Measurements from ENCODE around the gene DNAAF5. TPM values are rescaled to one million over a fixed set of nuclear protein-coding genes. Genes with fewer than 3 reads are reported as not detected.

Gene DNAAF5
- total and polyA plus RNA-seq, 4 donors = 4.1 to 16.8 (median 14.5) TPM

DNA sequence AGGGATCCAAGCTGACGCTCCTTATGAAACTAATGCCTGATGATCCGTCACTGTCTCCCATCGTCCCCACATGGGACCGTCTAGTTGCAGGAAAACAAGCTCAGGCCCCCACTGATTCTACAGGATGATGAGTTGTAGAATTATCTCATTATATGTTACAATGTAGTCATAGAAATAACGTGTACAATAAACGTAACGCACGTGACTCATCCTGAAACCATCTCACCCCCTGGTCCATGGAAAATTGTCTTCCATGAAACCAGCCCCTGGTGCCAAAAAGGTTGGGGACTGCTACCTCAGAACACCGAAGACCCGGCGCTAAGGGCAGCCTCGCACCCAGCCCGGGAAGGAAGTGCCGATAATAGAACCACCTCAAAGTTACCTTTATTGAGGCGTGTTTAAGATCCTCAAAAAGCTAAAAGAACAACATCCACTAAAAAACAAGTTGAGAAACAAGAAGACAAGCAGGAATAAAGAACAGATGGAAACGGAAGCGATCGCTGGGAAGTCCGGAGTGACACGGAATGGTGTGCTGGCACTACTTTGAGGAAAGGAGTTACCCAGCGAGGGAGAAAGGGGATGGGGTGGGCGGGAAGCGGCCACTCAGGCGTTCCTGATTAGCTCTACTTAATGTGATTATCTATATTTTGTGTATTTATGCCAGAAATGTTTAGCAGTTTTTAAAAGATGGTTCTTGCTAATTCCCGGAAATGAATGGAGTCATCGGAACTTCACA, 50.7 kb downstream of the DNAAF5 start:
- no peak for DNase-seq
- ATAC-seq (ENCODE audit: low FRiP score) = no peak
- Histone ChIP-seq H3K27ac (ENCODE audit: low read depth in 1 of 2, low read length in 2 of 2) (no peak overlapping the region), H3K27me3 (ENCODE audit: control insufficient read depth in 1 of 2, insufficient read depth in 2 of 2, low read length in 1 of 2) (no peaks in the 10 kb centered on the region), H3K36me3 (ENCODE audit: control insufficient read depth in 1 of 2, insufficient read depth in 2 of 2, low read length in 1 of 2) (no peaks in the 10 kb centered on the region), H3K4me3 (ENCODE audit: low read length in 2 of 2) (no peak overlapping the region), H3K9me3 (ENCODE audit: control insufficient read depth, low read length) (no peaks in the 10 kb centered on the region), H3K4me1 (ENCODE audit: control insufficient read depth in 1 of 2, insufficient read depth in 2 of 2, low read length in 2 of 2) (no peaks in the 10 kb centered on the region)
- intact Hi-C loops (cut with DNase I) = no loop called here
- 91 to 95% methylated on average over 26 of the region's 26 CpGs for WGBS, 2 donors

DNA sequence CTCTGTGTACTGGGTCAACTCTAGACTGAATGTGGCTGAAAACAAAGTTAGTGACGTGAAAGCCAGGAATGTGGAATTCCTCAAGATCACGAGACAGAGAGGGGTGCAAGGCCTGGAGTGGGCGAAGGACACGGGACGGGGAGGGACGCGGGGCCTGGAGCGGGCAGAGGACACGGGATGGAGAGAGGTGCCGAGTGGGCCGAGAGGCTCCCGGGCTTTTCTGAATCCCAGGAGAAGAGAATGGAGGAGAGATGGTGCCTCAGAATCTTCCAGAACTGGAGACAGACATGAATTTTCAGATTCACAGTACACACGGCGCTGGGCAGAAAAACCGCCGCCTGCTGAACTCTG, 51.2 kb downstream of the DNAAF5 start:
- no peak for ATAC-seq (ENCODE audit: low FRiP score)
- Histone ChIP-seq H3K4me1 (ENCODE audit: control insufficient read depth in 1 of 2, insufficient read depth in 2 of 2, low read length in 2 of 2) (no peaks in the 10 kb centered on the region), H3K36me3 (ENCODE audit: control insufficient read depth in 1 of 2, insufficient read depth in 2 of 2, low read length in 1 of 2) (no peaks in the 10 kb centered on the region), H3K9me3 (ENCODE audit: control insufficient read depth, low read length) (no peaks in the 10 kb centered on the region), H3K27me3 (ENCODE audit: control insufficient read depth in 1 of 2, insufficient read depth in 2 of 2, low read length in 1 of 2) (no peaks in the 10 kb centered on the region), H3K4me3 (ENCODE audit: low read length in 2 of 2) (no peak overlapping the region), H3K27ac (ENCODE audit: low read depth in 1 of 2, low read length in 2 of 2) (no peak overlapping the region)
- 90 to 94% methylated on average over 16 of the region's 16 CpGs for WGBS, 2 donors
- intact Hi-C loops (cut with DNase I) = no loop called here
- no peak for DNase-seq

DNA sequence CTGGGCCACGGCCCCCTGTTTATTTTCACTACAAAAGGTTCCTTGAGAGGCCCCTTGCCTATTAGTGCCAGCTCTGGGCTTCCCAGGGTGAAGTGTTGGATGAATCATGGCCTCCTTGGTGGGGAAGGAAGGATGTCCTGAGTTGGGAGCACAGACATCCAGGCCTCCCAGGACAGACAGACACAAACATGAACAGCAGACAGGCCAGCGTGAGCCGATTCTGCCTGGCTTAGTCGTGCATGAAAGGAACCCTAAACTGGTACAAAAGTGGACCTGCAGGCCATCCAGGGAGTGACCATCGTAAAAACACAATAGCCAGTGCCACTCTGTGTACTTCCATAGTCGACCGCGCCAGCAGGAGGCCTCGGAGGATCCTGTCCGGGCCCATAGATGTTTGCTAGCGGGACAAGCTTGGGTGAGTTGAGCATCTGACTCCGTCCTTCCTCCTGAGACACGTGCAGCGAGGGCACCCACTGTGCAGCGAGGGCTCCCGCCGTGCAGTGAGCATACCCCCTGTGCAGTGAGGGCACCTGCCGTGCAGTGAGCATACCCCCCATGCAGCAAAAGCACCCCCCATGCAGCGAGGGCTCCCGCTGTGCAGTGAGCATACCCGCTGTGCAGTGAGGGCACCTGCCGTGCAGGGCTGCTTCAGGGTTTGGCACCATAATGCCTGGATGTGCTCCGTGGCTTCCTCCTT, 51.9 kb downstream of the DNAAF5 start:
- Histone ChIP-seq H3K4me3 (ENCODE audit: low read length in 2 of 2) (no peak overlapping the region), H3K9me3 (ENCODE audit: control insufficient read depth, low read length) (no peaks in the 10 kb centered on the region), H3K4me1 (ENCODE audit: control insufficient read depth in 1 of 2, insufficient read depth in 2 of 2, low read length in 2 of 2) (no peaks in the 10 kb centered on the region), H3K27me3 (ENCODE audit: control insufficient read depth in 1 of 2, insufficient read depth in 2 of 2, low read length in 1 of 2) (no peaks in the 10 kb centered on the region), H3K27ac (ENCODE audit: low read depth in 1 of 2, low read length in 2 of 2) (no peak overlapping the region), H3K36me3 (ENCODE audit: control insufficient read depth in 1 of 2, insufficient read depth in 2 of 2, low read length in 1 of 2) (no peaks in the 10 kb centered on the region)
- intact Hi-C loops (cut with DNase I) = no loop called here
- 85 to 86% methylated on average over 23 of the region's 23 CpGs for WGBS, 2 donors
- ATAC-seq (ENCODE audit: low FRiP score) = no peak
- DNase-seq = no peak

DNA sequence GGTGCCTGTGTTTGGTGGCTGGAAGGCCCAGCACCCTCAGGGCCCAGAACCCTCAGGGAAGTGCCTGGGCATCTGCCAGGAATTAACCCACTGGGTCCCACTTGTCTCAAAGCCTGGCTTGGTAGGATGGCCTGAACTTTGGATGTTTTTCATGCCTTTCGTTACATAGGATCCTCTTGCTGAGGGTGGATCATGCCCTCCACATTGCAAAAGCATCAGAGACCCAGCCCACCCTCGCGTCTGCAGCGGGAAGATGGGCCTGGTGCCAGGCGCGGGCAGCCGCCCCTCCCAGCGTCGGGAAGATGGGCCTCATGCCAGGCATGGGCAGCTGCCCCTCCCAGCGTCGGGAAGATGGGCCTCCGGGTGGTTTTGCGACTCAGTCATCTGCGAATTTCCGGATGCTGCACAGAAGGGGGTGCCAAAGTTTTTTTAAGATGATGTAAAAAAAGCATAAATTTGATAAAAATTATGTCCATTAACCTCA, 52.5 kb downstream of the DNAAF5 start:
- no peak for ATAC-seq (ENCODE audit: low FRiP score)
- WGBS, 2 donors = 12 to 14% methylated on average over 15 of the region's 15 CpGs
- H3K36me3 ChIP-seq (ENCODE audit: control insufficient read depth in 1 of 2, insufficient read depth in 2 of 2, low read length in 1 of 2) = no peaks in the 10 kb centered on the region
- intact Hi-C loops (cut with DNase I) = no loop called here
- no peak overlapping the region for H3K27ac ChIP-seq (ENCODE audit: low read depth in 1 of 2, low read length in 2 of 2)
- H3K4me3 ChIP-seq (ENCODE audit: low read length in 2 of 2) = no peak overlapping the region
- no peaks in the 10 kb centered on the region for H3K4me1 ChIP-seq (ENCODE audit: control insufficient read depth in 1 of 2, insufficient read depth in 2 of 2, low read length in 2 of 2)
- no peaks in the 10 kb centered on the region for H3K9me3 ChIP-seq (ENCODE audit: control insufficient read depth, low read length)
- no peaks in the 10 kb centered on the region for H3K27me3 ChIP-seq (ENCODE audit: control insufficient read depth in 1 of 2, insufficient read depth in 2 of 2, low read length in 1 of 2)
- DNase-seq = no peak

DNA sequence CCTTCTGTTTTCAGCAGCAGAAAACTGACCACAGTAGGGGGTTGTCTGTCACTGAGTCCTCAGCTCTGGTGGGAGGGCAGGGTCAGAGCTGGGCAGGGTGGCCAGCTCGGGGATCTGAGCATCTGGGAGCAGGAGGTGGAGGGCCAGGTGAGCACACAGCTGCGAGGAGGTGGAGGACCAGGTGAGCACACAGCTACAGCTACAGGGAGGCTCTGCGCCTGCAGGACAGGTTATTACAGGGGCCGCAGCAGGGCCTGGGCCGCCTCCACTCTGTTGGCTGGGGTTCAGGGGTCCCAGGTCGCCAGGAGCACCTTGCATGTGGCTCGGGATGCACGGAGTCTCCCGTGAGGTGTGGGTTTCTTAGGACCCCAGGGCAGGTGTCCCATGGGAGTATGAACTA, 53.0 kb downstream of the DNAAF5 start:
- Histone ChIP-seq H3K27ac (ENCODE audit: low read depth in 1 of 2, low read length in 2 of 2) (no peak overlapping the region), H3K4me1 (ENCODE audit: control insufficient read depth in 1 of 2, insufficient read depth in 2 of 2, low read length in 2 of 2) (no peaks in the 10 kb centered on the region), H3K27me3 (ENCODE audit: control insufficient read depth in 1 of 2, insufficient read depth in 2 of 2, low read length in 1 of 2) (no peaks in the 10 kb centered on the region), H3K9me3 (ENCODE audit: control insufficient read depth, low read length) (no peaks in the 10 kb centered on the region), H3K4me3 (ENCODE audit: low read length in 2 of 2) (no peak overlapping the region), H3K36me3 (ENCODE audit: control insufficient read depth in 1 of 2, insufficient read depth in 2 of 2, low read length in 1 of 2) (no peaks in the 10 kb centered on the region)
- intact Hi-C loops (cut with DNase I) = no loop called here
- 85 to 86% methylated on average over 9 of the region's 9 CpGs for WGBS, 2 donors
- no peak for DNase-seq
- no peak for ATAC-seq (ENCODE audit: low FRiP score)

DNA sequence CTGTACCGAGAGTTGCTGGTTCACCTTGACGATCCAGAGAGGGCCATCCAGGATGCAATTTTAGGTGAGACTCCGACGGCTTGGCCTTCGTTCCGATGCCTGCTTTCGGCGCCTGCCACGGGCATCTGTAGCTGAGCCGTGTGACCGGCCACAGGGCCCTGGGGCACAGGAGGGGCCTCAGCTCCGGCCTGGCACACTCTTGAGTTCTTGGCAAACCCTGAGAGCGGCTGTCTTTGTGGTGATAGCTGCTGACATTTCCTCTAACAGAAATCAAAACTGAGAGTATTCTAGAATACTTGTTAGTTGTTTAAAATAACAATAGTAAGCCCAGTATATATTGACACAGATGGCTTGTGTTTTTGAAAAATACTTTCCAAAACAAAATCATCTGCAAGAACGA, 53.6 kb downstream of the DNAAF5 start:
- intact Hi-C loops (cut with DNase I) = no loop called here
- no peaks in the 10 kb centered on the region for H3K27me3 ChIP-seq (ENCODE audit: control insufficient read depth in 1 of 2, insufficient read depth in 2 of 2, low read length in 1 of 2)
- no peaks in the 10 kb centered on the region for H3K9me3 ChIP-seq (ENCODE audit: control insufficient read depth, low read length)
- no peak for ATAC-seq (ENCODE audit: low FRiP score)
- 49 to 52% methylated on average over 14 of the region's 14 CpGs for WGBS, 2 donors
- H3K36me3 ChIP-seq (ENCODE audit: control insufficient read depth in 1 of 2, insufficient read depth in 2 of 2, low read length in 1 of 2) = no peaks in the 10 kb centered on the region
- no peak overlapping the region for H3K4me3 ChIP-seq (ENCODE audit: low read length in 2 of 2)
- H3K27ac ChIP-seq (ENCODE audit: low read depth in 1 of 2, low read length in 2 of 2) = no peak overlapping the region
- H3K4me1 ChIP-seq (ENCODE audit: control insufficient read depth in 1 of 2, insufficient read depth in 2 of 2, low read length in 2 of 2) = no peaks in the 10 kb centered on the region
- no peak for DNase-seq

DNA sequence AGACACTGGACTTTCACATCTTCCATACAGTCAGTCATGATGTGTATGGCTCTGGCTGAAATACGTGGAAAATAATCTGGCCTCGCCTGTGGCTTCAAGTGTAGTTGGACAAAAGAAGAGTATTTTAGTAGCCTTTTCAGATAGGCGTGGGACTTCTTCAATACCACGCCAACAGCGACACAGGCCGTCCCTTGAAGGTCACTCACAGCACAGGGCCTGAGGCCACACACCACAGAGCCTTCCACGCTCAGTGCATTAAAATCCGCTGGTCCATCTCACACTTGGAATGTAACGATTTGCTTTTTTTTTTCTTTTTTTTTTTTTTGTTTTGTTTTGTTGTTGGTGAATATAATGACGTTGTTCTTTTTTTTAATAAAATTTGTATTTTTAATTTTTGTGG, 54.0 kb downstream of the DNAAF5 start:
- ATAC-seq (ENCODE audit: low FRiP score) = no peak
- Histone ChIP-seq H3K36me3 (ENCODE audit: control insufficient read depth in 1 of 2, insufficient read depth in 2 of 2, low read length in 1 of 2) (no peaks in the 10 kb centered on the region), H3K27ac (ENCODE audit: low read depth in 1 of 2, low read length in 2 of 2) (no peak overlapping the region), H3K4me3 (ENCODE audit: low read length in 2 of 2) (no peak overlapping the region), H3K27me3 (ENCODE audit: control insufficient read depth in 1 of 2, insufficient read depth in 2 of 2, low read length in 1 of 2) (no peaks in the 10 kb centered on the region), H3K4me1 (ENCODE audit: control insufficient read depth in 1 of 2, insufficient read depth in 2 of 2, low read length in 2 of 2) (no peaks in the 10 kb centered on the region), H3K9me3 (ENCODE audit: control insufficient read depth, low read length) (no peaks in the 10 kb centered on the region)
- intact Hi-C loops (cut with DNase I) = no loop called here
- WGBS, 2 donors = 90% methylated on average over 10 of the region's 10 CpGs
- DNase-seq = no peak

DNA sequence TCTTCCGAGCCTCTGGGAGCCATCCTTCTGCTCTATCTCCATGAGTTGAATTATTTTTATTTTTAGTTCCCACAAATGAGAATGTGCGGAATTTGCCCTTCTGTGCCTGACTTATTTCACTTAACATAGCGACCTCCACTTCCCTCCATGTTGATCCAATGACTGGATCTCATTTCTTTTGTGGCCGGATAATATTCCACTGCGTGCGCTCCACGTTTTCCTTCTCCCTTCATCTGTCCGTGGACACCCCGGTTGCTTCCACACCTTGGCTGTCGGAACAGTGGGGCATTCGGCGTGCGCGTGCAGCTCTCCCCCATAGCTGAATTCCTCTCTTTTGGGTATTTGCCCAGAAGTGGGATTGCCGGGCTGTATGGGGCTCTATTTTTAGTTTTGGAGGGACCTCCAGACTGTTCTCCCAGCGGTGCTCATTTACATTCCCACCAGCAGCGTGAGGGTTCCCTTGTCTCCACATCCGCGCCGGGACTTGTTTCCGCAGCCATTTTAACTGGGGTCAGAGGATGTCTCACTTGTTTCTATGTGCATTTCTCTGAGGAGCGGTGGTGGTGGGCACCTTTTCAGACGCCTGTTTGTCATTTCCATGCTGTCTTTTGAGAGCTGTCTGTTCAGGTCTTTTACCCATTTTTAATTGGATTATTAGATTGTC, 54.8 kb downstream of the DNAAF5 start:
- ATAC-seq (ENCODE audit: low FRiP score) (no peak), DNase-seq (no peak)
- H3K27me3 ChIP-seq (ENCODE audit: control insufficient read depth in 1 of 2, insufficient read depth in 2 of 2, low read length in 1 of 2) = no peaks in the 10 kb centered on the region
- H3K4me1 ChIP-seq (ENCODE audit: control insufficient read depth in 1 of 2, insufficient read depth in 2 of 2, low read length in 2 of 2) = no peaks in the 10 kb centered on the region
- 30 to 38% methylated on average over 23 of the region's 23 CpGs for WGBS, 2 donors
- H3K36me3 ChIP-seq (ENCODE audit: control insufficient read depth in 1 of 2, insufficient read depth in 2 of 2, low read length in 1 of 2) = no peaks in the 10 kb centered on the region
- intact Hi-C loops (cut with DNase I) = no loop called here
- H3K27ac ChIP-seq (ENCODE audit: low read depth in 1 of 2, low read length in 2 of 2) = no peak overlapping the region
- no peaks in the 10 kb centered on the region for H3K9me3 ChIP-seq (ENCODE audit: control insufficient read depth, low read length)
- no peak overlapping the region for H3K4me3 ChIP-seq (ENCODE audit: low read length in 2 of 2)

Data from aorta (tissue), 5 donors.